ENCODE measurements around the gene SYNE3. TPM values are rescaled to one million over a fixed set of nuclear protein-coding genes. Genes with fewer than 3 reads are reported as not detected.
A peak's percentile ranks its signal among the peaks of the same experiment; 100 is the strongest.

The SYNE3 gene
- total RNA-seq, 1 donor from 2014 or later = 42.6 TPM

- no peak for DNase-seq (ENCODE audit: low spot score)
- no peaks in the 10 kb centered on the region for H3K27me3 Mint-ChIP-seq (ENCODE audit: insufficient read depth)
- peak overlapping the region; percentile 60 for H3K4me3 Mint-ChIP-seq
- peaks cover 24% of the 10 kb centered on the region for H3K36me3 Mint-ChIP-seq (ENCODE audit: low read depth)
- H3K9me3 Mint-ChIP-seq = peaks cover 7% of the 10 kb centered on the region
- H3K27ac Mint-ChIP-seq = peak overlapping the region; percentile 94
- intact Hi-C loops (cut with micrococcal nuclease) = no loop called here
- peaks cover 66% of the 10 kb centered on the region for H3K4me1 Mint-ChIP-seq (ENCODE audit: low read depth)
Observed at GRCh38 chr14:95495076-95495475, 21.4 kb downstream of the SYNE3 start.

- Mint-ChIP-seq H3K27me3 (ENCODE audit: insufficient read depth) (no peaks in the 10 kb centered on the region), H3K4me1 (ENCODE audit: low read depth) (peaks cover 68% of the 10 kb centered on the region), H3K9me3 (peaks cover 7% of the 10 kb centered on the region), H3K27ac (peak overlapping the region; percentile 65), H3K4me3 (peak overlapping the region; percentile 11), H3K36me3 (ENCODE audit: low read depth) (peaks cover 24% of the 10 kb centered on the region)
- no peak for DNase-seq (ENCODE audit: low spot score)
- intact Hi-C loops (cut with micrococcal nuclease) = no loop called here
Observed at GRCh38 chr14:95494456-95494855, 22.0 kb downstream of the SYNE3 start.

- Mint-ChIP-seq H3K27ac (peak overlapping the region; percentile 65), H3K9me3 (peaks cover 7% of the 10 kb centered on the region), H3K27me3 (ENCODE audit: insufficient read depth) (no peaks in the 10 kb centered on the region), H3K4me3 (no peak overlapping the region), H3K4me1 (ENCODE audit: low read depth) (peaks cover 63% of the 10 kb centered on the region), H3K36me3 (ENCODE audit: low read depth) (peaks cover 24% of the 10 kb centered on the region)
- DNase-seq (ENCODE audit: low spot score) = no peak
- intact Hi-C loops (cut with micrococcal nuclease) = no loop called here
Observed at GRCh38 chr14:95493976-95494375, 22.5 kb downstream of the SYNE3 start.

- H3K4me3 Mint-ChIP-seq = no peak overlapping the region
- peaks cover 24% of the 10 kb centered on the region for H3K36me3 Mint-ChIP-seq (ENCODE audit: low read depth)
- H3K4me1 Mint-ChIP-seq (ENCODE audit: low read depth) = peaks cover 58% of the 10 kb centered on the region
- H3K9me3 Mint-ChIP-seq = peaks cover 7% of the 10 kb centered on the region
- DNase-seq (ENCODE audit: low spot score) = no peak
- no peak overlapping the region for H3K27ac Mint-ChIP-seq
- intact Hi-C loops (cut with micrococcal nuclease) = no loop called here
- no peaks in the 10 kb centered on the region for H3K27me3 Mint-ChIP-seq (ENCODE audit: insufficient read depth)
Observed at GRCh38 chr14:95493503-95493902, 22.9 kb downstream of the SYNE3 start.

GRCh38 chr14:95491936-95492608 is 24.4 kb downstream of the SYNE3 start:
- H3K27ac Mint-ChIP-seq = no peak overlapping the region
- no peak overlapping the region for H3K4me3 Mint-ChIP-seq
- H3K27me3 Mint-ChIP-seq (ENCODE audit: insufficient read depth) = no peaks in the 10 kb centered on the region
- DNase-seq (ENCODE audit: low spot score) = no peak
- H3K4me1 Mint-ChIP-seq (ENCODE audit: low read depth) = peaks cover 58% of the 10 kb centered on the region
- peaks cover 7% of the 10 kb centered on the region for H3K9me3 Mint-ChIP-seq
- peaks cover 33% of the 10 kb centered on the region for H3K36me3 Mint-ChIP-seq (ENCODE audit: low read depth)
- intact Hi-C loops (cut with micrococcal nuclease) = no loop called here

- H3K9me3 Mint-ChIP-seq = peaks cover 7% of the 10 kb centered on the region
- H3K27me3 Mint-ChIP-seq (ENCODE audit: insufficient read depth) = no peaks in the 10 kb centered on the region
- intact Hi-C loops (cut with micrococcal nuclease) = no loop called here
- H3K4me3 Mint-ChIP-seq = no peak overlapping the region
- H3K27ac Mint-ChIP-seq = peak overlapping the region; percentile 27
- H3K36me3 Mint-ChIP-seq (ENCODE audit: low read depth) = peaks cover 35% of the 10 kb centered on the region
- H3K4me1 Mint-ChIP-seq (ENCODE audit: low read depth) = peaks cover 46% of the 10 kb centered on the region
- DNase-seq (ENCODE audit: low spot score) = no peak
Observed at GRCh38 chr14:95490727-95491451, 25.6 kb downstream of the SYNE3 start.

GRCh38 chr14:95490138-95490509 is 26.3 kb downstream of the SYNE3 start:
- H3K9me3 Mint-ChIP-seq = peaks cover 7% of the 10 kb centered on the region
- H3K4me1 Mint-ChIP-seq (ENCODE audit: low read depth) = peaks cover 39% of the 10 kb centered on the region
- intact Hi-C loops (cut with micrococcal nuclease) = no loop called here
- H3K27me3 Mint-ChIP-seq (ENCODE audit: insufficient read depth) = no peaks in the 10 kb centered on the region
- H3K27ac Mint-ChIP-seq = no peak overlapping the region
- no peak overlapping the region for H3K4me3 Mint-ChIP-seq
- DNase-seq (ENCODE audit: low spot score) = no peak
- H3K36me3 Mint-ChIP-seq (ENCODE audit: low read depth) = peaks cover 31% of the 10 kb centered on the region

GRCh38 chr14:95489214-95490137 is 27.0 kb downstream of the SYNE3 start:
- H3K27ac Mint-ChIP-seq = no peak overlapping the region
- no peak overlapping the region for H3K4me3 Mint-ChIP-seq
- H3K4me1 Mint-ChIP-seq (ENCODE audit: low read depth) = peaks cover 37% of the 10 kb centered on the region
- intact Hi-C loops (cut with micrococcal nuclease) = no loop called here
- H3K27me3 Mint-ChIP-seq (ENCODE audit: insufficient read depth) = no peaks in the 10 kb centered on the region
- peaks cover 7% of the 10 kb centered on the region for H3K9me3 Mint-ChIP-seq
- DNase-seq (ENCODE audit: low spot score) = no peak
- peaks cover 31% of the 10 kb centered on the region for H3K36me3 Mint-ChIP-seq (ENCODE audit: low read depth)

- H3K4me3 Mint-ChIP-seq = no peak overlapping the region
- H3K27ac Mint-ChIP-seq = peak overlapping the region; percentile 48
- peaks cover 29% of the 10 kb centered on the region for H3K36me3 Mint-ChIP-seq (ENCODE audit: low read depth)
- H3K9me3 Mint-ChIP-seq = peaks cover 7% of the 10 kb centered on the region
- no peak for DNase-seq (ENCODE audit: low spot score)
- no peaks in the 10 kb centered on the region for H3K27me3 Mint-ChIP-seq (ENCODE audit: insufficient read depth)
- intact Hi-C loops (cut with micrococcal nuclease) = no loop called here
- H3K4me1 Mint-ChIP-seq (ENCODE audit: low read depth) = peaks cover 34% of the 10 kb centered on the region
Observed at GRCh38 chr14:95488376-95489213, 27.9 kb downstream of the SYNE3 start.

GRCh38 chr14:95487669-95488084 is 28.8 kb downstream of the SYNE3 start:
- H3K4me1 Mint-ChIP-seq (ENCODE audit: low read depth) = peaks cover 34% of the 10 kb centered on the region
- no peak overlapping the region for H3K4me3 Mint-ChIP-seq
- DNase-seq (ENCODE audit: low spot score) = no peak
- H3K9me3 Mint-ChIP-seq = peaks cover 7% of the 10 kb centered on the region
- intact Hi-C loops (cut with micrococcal nuclease) = no loop called here
- H3K36me3 Mint-ChIP-seq (ENCODE audit: low read depth) = peaks cover 29% of the 10 kb centered on the region
- H3K27me3 Mint-ChIP-seq (ENCODE audit: insufficient read depth) = no peaks in the 10 kb centered on the region
- H3K27ac Mint-ChIP-seq = no peak overlapping the region

GRCh38 chr14:95486875-95487668 is 29.4 kb downstream of the SYNE3 start:
- Mint-ChIP-seq H3K27ac (peak overlapping the region; percentile 10), H3K9me3 (peaks cover 4% of the 10 kb centered on the region), H3K36me3 (ENCODE audit: low read depth) (peaks cover 25% of the 10 kb centered on the region), H3K4me1 (ENCODE audit: low read depth) (peaks cover 34% of the 10 kb centered on the region), H3K4me3 (no peak overlapping the region), H3K27me3 (ENCODE audit: insufficient read depth) (no peaks in the 10 kb centered on the region)
- DNase-seq (ENCODE audit: low spot score) = no peak
- intact Hi-C loops (cut with micrococcal nuclease) = no loop called here
